Activated CD8-positive, alpha-beta memory T cell treated with anti-CD3 and anti-CD28 coated beads, Interleukin-2, amount 50 U/mL, for 48 hours (primary cell): ENCODE measurements around the gene ZNF646.

Experiments used
- DNase-seq: peaks from one replicate; pipeline ENCODE4 v3.0.0-alpha.2; 2020

The ZNF646 gene

GRCh38 chr16:31067342-31067741, 6.9 kb upstream of the ZNF646 start:
- no peak for DNase-seq

DNA sequence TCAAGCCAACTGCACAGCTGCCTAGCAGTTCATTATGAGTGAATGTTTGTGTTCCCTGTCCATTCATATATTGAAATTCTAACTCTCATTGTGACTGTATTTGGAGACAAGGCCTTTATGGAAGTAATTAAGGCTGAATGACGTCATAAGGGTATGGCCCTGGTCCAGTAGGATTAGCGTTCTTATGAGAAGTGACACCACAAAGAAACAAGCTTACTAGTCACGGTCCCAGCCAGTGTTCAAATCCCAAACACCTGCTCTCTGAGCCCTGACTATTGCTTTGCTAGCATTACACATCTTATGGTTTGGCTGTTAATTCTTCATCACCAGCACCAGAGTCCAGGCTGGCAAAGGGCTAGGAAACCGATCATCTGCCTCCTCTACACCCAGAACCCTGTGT, 2.4 kb upstream of the ZNF646 start:
- DNase-seq: no peak

DNA sequence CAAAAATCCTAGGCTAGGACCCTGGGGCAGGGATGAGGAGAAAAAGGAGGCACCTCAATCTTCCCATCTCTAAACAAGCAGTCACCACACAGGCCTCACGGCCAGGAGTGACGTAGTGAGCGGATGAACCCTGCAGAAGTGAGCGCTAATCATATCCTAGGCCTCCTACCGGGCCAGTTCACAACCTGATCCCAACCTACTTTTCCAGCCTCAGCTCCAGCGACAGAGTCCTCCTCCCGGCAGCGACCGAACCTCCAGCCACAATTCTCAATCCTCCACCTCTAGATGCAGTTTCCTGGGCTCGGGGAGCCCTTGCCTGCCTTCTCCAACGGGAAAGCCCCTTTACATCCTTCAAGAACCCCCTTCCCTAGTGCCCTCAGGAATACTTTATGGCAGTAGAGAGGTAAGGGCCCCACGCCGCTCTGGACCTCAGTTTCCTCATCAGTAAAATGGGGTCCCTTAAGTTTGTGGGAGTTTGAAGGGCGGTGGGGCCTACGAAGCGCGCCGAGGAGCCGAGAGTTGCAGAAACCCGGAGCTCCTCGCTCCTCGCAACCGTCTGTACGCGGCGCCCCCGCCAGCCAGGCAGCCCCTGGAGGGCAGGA, 1.6 kb upstream of the ZNF646 start:
- no peak for DNase-seq

GRCh38 chr16:31073142-31073969, 866 bp upstream of the ZNF646 start:
- DNase-seq: peak; percentile 94

- DNase-seq: no peak
Measured at GRCh38 chr16:31074814-31075183, 577 bp downstream of the ZNF646 start.

DNA sequence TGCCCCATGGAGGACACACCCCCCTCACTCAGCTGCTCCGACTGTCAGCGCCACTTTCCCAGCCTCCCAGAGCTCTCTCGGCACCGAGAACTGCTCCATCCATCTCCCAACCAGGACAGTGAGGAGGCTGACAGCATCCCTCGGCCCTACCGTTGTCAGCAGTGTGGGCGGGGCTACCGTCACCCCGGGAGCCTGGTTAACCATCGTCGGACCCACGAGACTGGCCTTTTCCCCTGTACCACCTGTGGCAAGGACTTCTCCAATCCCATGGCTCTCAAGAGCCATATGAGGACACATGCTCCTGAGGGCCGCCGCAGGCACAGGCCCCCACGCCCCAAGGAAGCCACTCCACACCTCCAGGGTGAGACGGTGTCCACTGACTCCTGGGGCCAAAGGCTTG, 2.1 kb downstream of the ZNF646 start:
- DNase-seq: no peak

GRCh38 chr16:31077024-31077423, 2.8 kb downstream of the ZNF646 start:
- no peak for DNase-seq

- no peak for DNase-seq
Measured at GRCh38 chr16:31077592-31078396, 3.6 kb downstream of the ZNF646 start.

DNA sequence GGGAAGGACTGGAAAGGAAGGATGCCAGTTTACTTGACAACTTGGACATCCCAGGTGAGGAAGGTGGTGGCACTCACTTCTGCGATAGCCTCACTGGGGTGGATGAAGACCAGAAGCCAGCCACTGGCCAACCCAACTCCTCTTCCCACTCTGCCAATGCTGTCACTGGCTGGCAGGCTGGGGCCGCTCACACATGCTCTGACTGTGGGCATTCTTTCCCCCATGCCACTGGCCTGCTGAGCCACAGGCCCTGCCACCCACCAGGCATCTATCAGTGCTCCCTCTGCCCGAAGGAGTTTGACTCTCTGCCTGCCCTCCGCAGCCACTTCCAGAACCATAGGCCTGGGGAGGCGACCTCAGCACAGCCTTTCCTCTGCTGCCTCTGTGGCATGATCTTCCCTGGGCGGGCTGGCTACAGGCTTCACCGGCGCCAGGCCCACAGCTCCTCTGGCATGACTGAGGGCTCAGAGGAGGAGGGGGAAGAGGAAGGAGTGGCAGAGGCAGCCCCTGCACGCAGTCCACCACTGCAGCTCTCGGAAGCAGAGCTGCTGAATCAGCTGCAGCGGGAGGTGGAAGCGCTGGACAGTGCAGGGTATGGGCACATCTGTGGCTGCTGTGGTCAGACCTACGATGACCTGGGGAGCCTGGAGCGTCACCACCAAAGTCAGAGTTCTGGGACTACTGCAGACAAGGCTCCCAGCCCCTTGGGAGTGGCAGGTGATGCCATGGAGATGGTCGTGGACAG, 4.5 kb downstream of the ZNF646 start:
- DNase-seq: no peak

- no peak for DNase-seq
Measured at GRCh38 chr16:31079342-31079944, 5.2 kb downstream of the ZNF646 start.

- no peak for DNase-seq
Measured at GRCh38 chr16:31080035-31080629, 5.9 kb downstream of the ZNF646 start.

- no peak for DNase-seq
Measured at GRCh38 chr16:31080756-31081419, 6.7 kb downstream of the ZNF646 start.

DNA sequence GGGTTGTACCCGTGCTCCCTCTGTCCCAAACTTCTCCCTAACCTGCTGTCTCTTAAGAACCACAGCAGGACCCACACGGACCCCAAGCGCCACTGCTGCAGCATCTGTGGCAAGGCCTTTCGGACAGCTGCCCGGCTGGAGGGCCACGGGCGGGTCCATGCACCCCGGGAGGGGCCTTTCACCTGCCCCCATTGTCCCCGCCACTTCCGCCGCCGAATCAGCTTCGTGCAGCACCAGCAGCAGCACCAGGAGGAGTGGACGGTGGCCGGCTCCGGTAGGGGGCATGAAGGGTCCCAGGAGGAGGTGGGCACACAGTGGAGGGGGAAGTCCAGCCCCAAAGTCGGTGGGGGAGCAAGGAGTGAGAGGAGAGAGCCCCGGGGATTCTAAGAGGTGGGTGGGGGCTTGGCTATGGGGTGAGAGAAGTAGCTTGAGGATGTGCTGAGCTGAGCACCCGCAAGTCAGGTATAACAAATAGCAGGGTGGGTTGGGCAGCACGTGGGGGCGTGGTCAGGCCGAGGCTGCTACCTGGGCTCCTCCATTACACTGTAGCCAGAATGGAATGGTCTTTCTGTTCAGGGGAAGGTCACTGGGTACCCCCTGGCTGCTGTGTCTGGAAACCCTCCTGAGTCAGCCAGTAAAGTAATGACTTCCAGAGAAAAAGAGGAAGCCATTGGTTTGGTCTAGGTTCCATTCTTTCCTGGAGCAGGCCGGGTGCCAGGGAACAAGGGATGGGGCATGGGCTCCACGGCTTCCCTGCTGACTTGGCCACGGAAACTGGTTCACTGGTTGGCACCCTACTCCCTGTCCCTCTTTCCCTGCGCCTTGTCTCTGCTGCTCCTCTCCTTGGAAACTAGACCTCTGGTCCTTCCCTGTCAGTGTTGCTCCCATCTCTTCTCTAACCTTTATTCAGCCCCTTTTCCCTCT, 7.5 kb downstream of the ZNF646 start:
- DNase-seq: no peak

DNA sequence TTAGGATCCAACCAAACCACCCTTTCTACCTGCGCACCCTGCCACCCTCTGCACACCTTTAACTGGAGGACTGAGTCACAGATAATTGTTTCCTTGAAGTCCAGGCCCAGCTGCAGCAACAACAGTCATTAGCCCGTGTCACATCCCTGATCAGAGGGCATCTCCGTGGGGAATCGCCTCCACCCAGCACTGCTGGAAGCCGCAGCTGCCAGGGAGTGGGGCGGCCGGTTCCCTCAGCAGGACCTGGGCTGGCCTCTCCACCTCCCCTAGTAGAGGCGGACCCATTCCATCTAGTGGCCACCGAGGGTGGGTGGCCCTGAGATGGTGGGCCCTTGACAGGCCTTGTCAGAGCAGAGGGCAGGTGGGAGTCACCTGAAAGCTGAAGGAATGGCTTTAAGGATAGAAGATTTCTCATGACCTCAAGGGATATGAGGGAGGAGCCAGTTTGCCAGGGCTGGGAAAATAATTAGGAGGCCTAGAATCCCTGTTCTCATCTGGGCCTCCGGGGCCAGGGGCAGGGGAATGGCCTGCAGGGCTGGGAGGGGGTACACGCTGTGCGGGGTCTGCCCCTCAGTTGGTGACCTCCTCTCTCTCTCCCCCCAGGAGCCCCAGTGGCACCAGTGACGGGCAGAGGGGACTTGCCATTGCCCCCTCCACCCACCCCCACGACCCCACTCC, 8.3 kb downstream of the ZNF646 start:
- DNase-seq: no peak

GRCh38 chr16:31083081-31083480, 8.9 kb downstream of the ZNF646 start:
- no peak for DNase-seq

GRCh38 chr16:31083556-31083955, 9.3 kb downstream of the ZNF646 start:
- no peak for DNase-seq

GRCh38 chr16:31083981-31084380, 9.8 kb downstream of the ZNF646 start:
- no peak for DNase-seq

GRCh38 chr16:31084584-31085302, 10.5 kb downstream of the ZNF646 start:
- no peak for DNase-seq

- no peak for DNase-seq
Measured at GRCh38 chr16:31085411-31085810, 11.2 kb downstream of the ZNF646 start.
